GM19467 (cell line): ENCODE measurements around the gene PRSS23.

Experiments
- ATAC-seq: cut with Tn5 transposase; IDR thresholded peaks from one replicate; pipeline ENCODE4 v1.9.1; 2021; ENCODE audit warnings: mild to moderate bottlenecking, moderate library complexity; ENCODE audit not compliant: unreplicated experiment

PRSS23 gene

GRCh38 chr11:86790195-86790725, 10.1 kb upstream of the PRSS23 start:
- ATAC-seq = no peak

- ATAC-seq = no peak
These were observed 9.2 kb upstream of the PRSS23 start for GRCh38 chr11:86790867-86791849.

- no peak for ATAC-seq
These were observed 8.2 kb upstream of the PRSS23 start for GRCh38 chr11:86792150-86792549.

- ATAC-seq = no peak
These were observed 7.0 kb upstream of the PRSS23 start for GRCh38 chr11:86793307-86793706.

- no peak for ATAC-seq
These were observed 4.8 kb upstream of the PRSS23 start for GRCh38 chr11:86795511-86795910.

GRCh38 chr11:86795949-86796348, 4.4 kb upstream of the PRSS23 start:
- ATAC-seq = no peak

GRCh38 chr11:86797133-86797532, 3.2 kb upstream of the PRSS23 start:
- no peak for ATAC-seq

GRCh38 chr11:86798988-86799387, 1.4 kb upstream of the PRSS23 start:
- no peak for ATAC-seq

GRCh38 chr11:86799680-86800075, 664 bp upstream of the PRSS23 start:
- ATAC-seq = no peak

- ATAC-seq = no peak
These were observed 574 bp downstream of the PRSS23 start for GRCh38 chr11:86800960-86801272.

GRCh38 chr11:86801364-86801763, 1.0 kb downstream of the PRSS23 start:
- ATAC-seq = no peak

- no peak for ATAC-seq
These were observed 1.8 kb downstream of the PRSS23 start for GRCh38 chr11:86802146-86802545.

GRCh38 chr11:86802601-86803051, 2.3 kb downstream of the PRSS23 start:
- no peak for ATAC-seq

GRCh38 chr11:86803136-86804045, 3.0 kb downstream of the PRSS23 start:
- ATAC-seq = no peak

- no peak for ATAC-seq
These were observed 4.6 kb downstream of the PRSS23 start for GRCh38 chr11:86804951-86805350.

GRCh38 chr11:86805873-86806310, 5.5 kb downstream of the PRSS23 start:
- peak; percentile 85 for ATAC-seq

- ATAC-seq = no peak
These were observed 6.6 kb downstream of the PRSS23 start for GRCh38 chr11:86806903-86807302.

GRCh38 chr11:86807360-86807759, 7.0 kb downstream of the PRSS23 start:
- ATAC-seq = no peak

GRCh38 chr11:86809561-86809960, 9.2 kb downstream of the PRSS23 start:
- no peak for ATAC-seq

GRCh38 chr11:86810288-86810687, 9.9 kb downstream of the PRSS23 start:
- ATAC-seq = no peak

GRCh38 chr11:86811637-86812321, 11.4 kb downstream of the PRSS23 start:
- ATAC-seq = no peak
